PC-9 (cell line): ENCODE results near the gene LIME1. TPM values are rescaled to one million over a fixed set of nuclear protein-coding genes. Genes with fewer than 3 reads are reported as not detected.

Experiments
- BruUV-seq: library from RNA; stranded (reverse); fragments of 400-500 nt; replicated peaks from 2 replicates; lab custom pipeline; 2021; lab: Mats Ljungman, UMichigan
- CTCF ChIA-PET: fragments of 300-600 bp; sonication (Branson Sonifier 250); formaldehyde crosslinking; loops from one replicate; lab custom pipeline; 2022; ENCODE audit warnings: antibody characterized with exemption; lab: Charles Lee
- POLR2A ChIA-PET: fragments of 300-600 bp; sonication (Branson Sonifier 250); formaldehyde crosslinking; loops from one replicate; lab custom pipeline; 2022; ENCODE audit warnings: antibody characterized with exemption; ENCODE audit not compliant: unreplicated experiment; lab: Charles Lee
- DNase-seq, 2 experiments: peaks; one replicate each; pipeline versions ENCODE4 v3.0.0 to v3.0.0-alpha.2; 2015 to 2022; ENCODE audit warnings: mixed read lengths in 1 of 2
- H2AFZ ChIP-seq: fragments of 200-600 bp; sonication (generic); 2 replicates; pipeline ENCODE4 v1.8.1; 2017; ENCODE audit warnings: antibody characterized with exemption
- H3F3A ChIP-seq: fragments of 200-600 bp; sonication (generic); 2 replicates; pipeline ENCODE4 v1.8.1; 2017; ENCODE audit warnings: antibody characterized with exemption, mild to moderate bottlenecking, low read depth; ENCODE audit not compliant: insufficient read depth
- H3K27ac ChIP-seq: fragments of 200-600 bp; sonication (generic); 2 replicates; pipeline ENCODE4 v1.6.1; 2016; ENCODE audit warnings: mixed run types
- H3K27me3 ChIP-seq: fragments of 200-600 bp; sonication (generic); 2 replicates; pipeline ENCODE4 v1.6.1; 2016; ENCODE audit warnings: low read depth, mixed run types; ENCODE audit not compliant: insufficient read depth
- H3K36me3 ChIP-seq: fragments of 200-600 bp; sonication (generic); 2 replicates; pipeline ENCODE4 v1.6.1; 2016; ENCODE audit warnings: low read depth, mixed run types
- H3K4me1 ChIP-seq: fragments of 200-600 bp; sonication (generic); replicated peaks from 2 replicates; pipeline ENCODE4 v1.6.1; 2016; ENCODE audit warnings: mixed run types; ENCODE audit not compliant: insufficient read depth
- H3K4me2 ChIP-seq: fragments of 200-600 bp; sonication (generic); 2 replicates; pipeline ENCODE4 v1.6.1; 2017; ENCODE audit warnings: mixed run types
- H3K4me3 ChIP-seq: fragments of 200-600 bp; sonication (generic); 2 replicates; pipeline ENCODE4 v1.6.1; 2016; ENCODE audit warnings: mixed run types
- H3K79me2 ChIP-seq: fragments of 200-600 bp; sonication (generic); 2 replicates; pipeline ENCODE4 v1.6.1; 2017; ENCODE audit warnings: low read depth, mixed run types
- H3K9me2 ChIP-seq: fragments of 200-600 bp; sonication (generic); 2 replicates; pipeline ENCODE4 v1.8.1; 2017; ENCODE audit warnings: mild to moderate bottlenecking; ENCODE audit not compliant: insufficient read depth
- H3K9me3 ChIP-seq: fragments of 200-600 bp; sonication (generic); 2 replicates; pipeline ENCODE4 v1.8.1; 2016; ENCODE audit warnings: low read depth; ENCODE audit not compliant: insufficient read depth
- H4K20me1 ChIP-seq: fragments of 200-600 bp; sonication (generic); 2 replicates; pipeline ENCODE4 v1.8.1; 2017; ENCODE audit not compliant: insufficient read depth
- CTCF ChIP-seq: fragments of 200-600 bp; sonication (generic); conservative IDR thresholded peaks from 2 replicates; pipeline ENCODE4 v1.6.1; 2017; ENCODE audit warnings: mixed run types, antibody characterized with exemption, mild to moderate bottlenecking, moderate library complexity
- EZH2 ChIP-seq: fragments of 200-600 bp; sonication (generic); IDR thresholded peaks from 2 replicates; pipeline ENCODE4 v1.8.0; 2017; ENCODE audit warnings: antibody characterized with exemption, low read depth
- intact Hi-C: fragments of 100-400 bp; cut with micrococcal nuclease; formaldehyde crosslinking; loops from one replicate; pipeline ENCODE4 v1.10.0; 2022; ENCODE audit not compliant: unreplicated experiment
- total RNA-seq: library from RNA; stranded (reverse); gene quantifications from 2 replicates; pipeline ENCODE4 v1.2.3, GENCODE V29; 2021

Gene LIME1
- total RNA-seq, 1 experiment from 2014 or later, result 18.7 TPM

GRCh38 chr20:63765902-63766301, 29.4 kb downstream of the LIME1 start:
- Histone ChIP-seq H3K36me3 (no peaks in the 10 kb centered on the region), H3K4me2 (no peak overlapping the region), H4K20me1 (no peaks in the 10 kb centered on the region), H3K4me3 (no peak overlapping the region), H3K79me2 (no peaks in the 10 kb centered on the region), H3K27ac (no peak overlapping the region), H3K9me3 (no peaks in the 10 kb centered on the region), H3K27me3 (no peaks in the 10 kb centered on the region), H3K4me1 (no peaks in the 10 kb centered on the region), H3F3A (no peaks in the 10 kb centered on the region), H3K9me2 (no peaks in the 10 kb centered on the region), H2AFZ (no peak overlapping the region)
- intact Hi-C loops, result no loop called here
- no peak for DNase-seq
- no peak for TF ChIP-seq EZH2
- TF ChIP-seq CTCF, result no peak
- no TSS peak for BruUV-seq
- ChIA-PET POLR2A (no interaction called here), CTCF (no interaction called here)

GRCh38 chr20:63766695-63767426, 30.4 kb downstream of the LIME1 start:
- H3K9me3 ChIP-seq, result no peaks in the 10 kb centered on the region
- no peaks in the 10 kb centered on the region for H3K79me2 ChIP-seq
- no peaks in the 10 kb centered on the region for H3K4me1 ChIP-seq
- no peak overlapping the region for H3K27ac ChIP-seq
- no TSS peak for BruUV-seq
- H3K4me3 ChIP-seq, result no peak overlapping the region
- H3K27me3 ChIP-seq, result no peaks in the 10 kb centered on the region
- no peaks in the 10 kb centered on the region for H3K36me3 ChIP-seq
- no peak overlapping the region for H3K4me2 ChIP-seq
- ChIA-PET CTCF (interaction anchor here (0.6 kb wide), 1 partner anchor 27 kb away, joined by 4 read pairs; no protein-coding TSS in a partner anchor), POLR2A (no interaction called here)
- H4K20me1 ChIP-seq, result no peaks in the 10 kb centered on the region
- no peaks in the 10 kb centered on the region for H3F3A ChIP-seq
- H2AFZ ChIP-seq, result no peak overlapping the region
- TF ChIP-seq CTCF (no peak), EZH2 (no peak)
- intact Hi-C loops, result no loop called here
- H3K9me2 ChIP-seq, result no peaks in the 10 kb centered on the region
- DNase-seq, result no peak

- Histone ChIP-seq H3K4me1 (no peaks in the 10 kb centered on the region), H2AFZ (no peak overlapping the region), H3K9me3 (no peaks in the 10 kb centered on the region), H3K79me2 (no peaks in the 10 kb centered on the region), H3K27ac (no peak overlapping the region), H3K36me3 (no peaks in the 10 kb centered on the region), H3K4me3 (no peak overlapping the region), H4K20me1 (no peaks in the 10 kb centered on the region), H3K4me2 (no peak overlapping the region), H3K27me3 (no peaks in the 10 kb centered on the region), H3F3A (no peaks in the 10 kb centered on the region), H3K9me2 (no peaks in the 10 kb centered on the region)
- TF ChIP-seq EZH2, result no peak
- TF ChIP-seq CTCF, result no peak
- ChIA-PET POLR2A (no interaction called here), CTCF (interaction anchor here (0.6 kb wide), 1 partner anchor 26 kb away, joined by 4 read pairs; no protein-coding TSS in a partner anchor)
- DNase-seq, result no peak
- no TSS peak for BruUV-seq
- intact Hi-C loops, result no loop called here
Measured at GRCh38 chr20:63767456-63767855, 31.0 kb downstream of the LIME1 start.
